Panc1 (cell line): ENCODE data around the gene C1orf115.

Experiments used
- POLR2AphosphoS5 ChIP-seq: IDR thresholded peaks from 2 replicates; pipeline ENCODE4 v1.6.1; 2012; ENCODE audit warnings: mild to moderate bottlenecking, low read depth, low read length, moderate library complexity
- TCF7L2 ChIP-seq: IDR thresholded peaks from 2 replicates; pipeline ENCODE4 v1.6.1; 2011; ENCODE audit warnings: mild to moderate bottlenecking, low read depth, low read length, inconsistent platforms
- TF ChIP-seq, protein P1 (sequence below): fragments of 450-650 bp; IDR thresholded peaks from 2 replicates; pipeline ENCODE4 v1.5.1; 2017; ENCODE audit warnings: mild to moderate bottlenecking

DNA sequence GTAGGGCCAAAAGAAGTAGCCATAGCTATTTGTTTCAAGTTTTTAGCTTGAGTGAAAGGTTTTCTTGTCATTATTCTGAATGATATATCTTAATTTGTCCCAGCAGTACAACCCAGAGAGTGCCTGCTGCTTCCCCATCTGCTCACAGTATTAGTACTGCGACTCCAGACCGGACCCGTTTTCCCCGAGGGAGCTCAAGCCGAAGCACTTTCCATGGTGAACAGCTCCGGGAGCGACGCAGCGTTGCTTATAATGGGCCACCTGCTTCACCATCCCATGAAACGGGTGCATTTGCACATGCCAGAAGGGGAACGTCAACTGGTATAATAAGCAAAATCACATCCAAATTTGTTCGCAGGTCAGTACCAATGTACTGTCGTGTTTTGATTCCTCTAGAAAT lies 37.2 kb upstream of the C1orf115 start:
- TF ChIP-seq, protein P1, sequence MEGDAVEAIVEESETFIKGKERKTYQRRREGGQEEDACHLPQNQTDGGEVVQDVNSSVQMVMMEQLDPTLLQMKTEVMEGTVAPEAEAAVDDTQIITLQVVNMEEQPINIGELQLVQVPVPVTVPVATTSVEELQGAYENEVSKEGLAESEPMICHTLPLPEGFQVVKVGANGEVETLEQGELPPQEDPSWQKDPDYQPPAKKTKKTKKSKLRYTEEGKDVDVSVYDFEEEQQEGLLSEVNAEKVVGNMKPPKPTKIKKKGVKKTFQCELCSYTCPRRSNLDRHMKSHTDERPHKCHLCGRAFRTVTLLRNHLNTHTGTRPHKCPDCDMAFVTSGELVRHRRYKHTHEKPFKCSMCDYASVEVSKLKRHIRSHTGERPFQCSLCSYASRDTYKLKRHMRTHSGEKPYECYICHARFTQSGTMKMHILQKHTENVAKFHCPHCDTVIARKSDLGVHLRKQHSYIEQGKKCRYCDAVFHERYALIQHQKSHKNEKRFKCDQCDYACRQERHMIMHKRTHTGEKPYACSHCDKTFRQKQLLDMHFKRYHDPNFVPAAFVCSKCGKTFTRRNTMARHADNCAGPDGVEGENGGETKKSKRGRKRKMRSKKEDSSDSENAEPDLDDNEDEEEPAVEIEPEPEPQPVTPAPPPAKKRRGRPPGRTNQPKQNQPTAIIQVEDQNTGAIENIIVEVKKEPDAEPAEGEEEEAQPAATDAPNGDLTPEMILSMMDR: no peak
- no peak for TF ChIP-seq POLR2AphosphoS5
- no peak for TF ChIP-seq TCF7L2
